ENCODE results near the gene ST3GAL4.

Gene ST3GAL4

GRCh38 chr11:126337474-126338241 is 17.8 kb upstream of the ST3GAL4 start:
- no peak for TF ChIP-seq CTCF (conservative IDR thresholded peaks at IDR 0.05)
- TF ChIP-seq ZFX (IDR thresholded peaks at IDR 0.05): no peak
- H3K27ac ChIP-seq: no peak overlapping the region

- no peak overlapping the region for H3K27ac ChIP-seq
- TF ChIP-seq ZFX (IDR thresholded peaks at IDR 0.05) (no peak), CTCF (conservative IDR thresholded peaks at IDR 0.05) (no peak)
These were observed 17.0 kb upstream of the ST3GAL4 start for GRCh38 chr11:126338346-126339055.

GRCh38 chr11:126339073-126339862 is 16.2 kb upstream of the ST3GAL4 start:
- TF ChIP-seq ZFX (IDR thresholded peaks at IDR 0.05) (no peak), CTCF (conservative IDR thresholded peaks at IDR 0.05) (no peak)
- H3K27ac ChIP-seq: no peak overlapping the region

- TF ChIP-seq CTCF (conservative IDR thresholded peaks at IDR 0.05): no peak
- TF ChIP-seq ZFX (IDR thresholded peaks at IDR 0.05): no peak
- H3K27ac ChIP-seq: no peak overlapping the region
These were observed 15.5 kb upstream of the ST3GAL4 start for GRCh38 chr11:126339863-126340434.

GRCh38 chr11:126340960-126341606 is 14.4 kb upstream of the ST3GAL4 start:
- no peak for TF ChIP-seq CTCF (conservative IDR thresholded peaks at IDR 0.05)
- no peak overlapping the region for H3K27ac ChIP-seq

- no peak for TF ChIP-seq CTCF (conservative IDR thresholded peaks at IDR 0.05)
- TF ChIP-seq ZFX (IDR thresholded peaks at IDR 0.05): no peak
- no peak overlapping the region for H3K27ac ChIP-seq
These were observed 13.7 kb upstream of the ST3GAL4 start for GRCh38 chr11:126341760-126342161.
